ENCODE results near the gene C1orf74.

GRCh38 chr1:209770636-209771415 is 13.5 kb downstream of the C1orf74 start:
- TF ChIP-seq CTCF (IDR thresholded peaks at IDR 0.05) = no peak
- TF ChIP-seq POLR2A (IDR thresholded peaks at IDR 0.05) = no peak
- no peak for TF ChIP-seq EP300 (IDR thresholded peaks at IDR 0.05)
